NCI-H1694 treated with DMSO at 0.1 percent for 48 hours (cell line): Measurements from ENCODE around the gene ATP5F1E.
"Not testable (repeated sequence)": the region's sequence is repeated elsewhere in the genome, so short reads cannot be mapped to it uniquely, and the experiment has no call there.

Experiments
- DNase-seq: peaks from one replicate; lab custom pipeline; 2025; lab: John Stamatoyannopoulos, UW

ATP5F1E gene

GRCh38 chr20:59042796-59043631, 10.9 kb upstream of the ATP5F1E start:
- peak; percentile 75 for DNase-seq

- no peak for DNase-seq
These were observed 10.1 kb upstream of the ATP5F1E start, which contains the start of gene PRELID3B for GRCh38 chr20:59042151-59042795. Gene PRELID3B (minus strand): TSS chr20:59042786. CDS start chr20:59042730, 56 bp downstream.

- not testable (repeated sequence) for DNase-seq
These were observed 9.4 kb upstream of the ATP5F1E start for GRCh38 chr20:59041487-59041886.

DNA sequence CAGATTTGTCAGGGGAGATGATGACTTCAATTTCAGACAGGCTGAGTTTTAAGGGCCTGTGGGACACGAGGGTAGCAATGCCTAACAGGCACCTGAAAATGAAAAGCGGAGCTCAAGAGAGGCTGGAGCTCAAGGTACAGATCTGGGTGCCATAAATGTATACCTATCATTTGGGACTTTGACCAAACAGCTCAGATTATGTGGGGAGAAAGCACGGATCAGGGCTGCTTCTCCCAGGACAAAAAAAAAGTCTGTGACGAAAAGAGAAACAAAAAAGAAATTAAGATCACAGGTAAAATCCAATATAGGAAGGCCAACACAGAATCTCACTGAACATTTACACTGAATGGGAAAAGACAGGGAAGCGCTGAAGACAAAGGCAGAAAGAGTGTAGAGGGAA, 8.5 kb upstream of the ATP5F1E start:
- no peak for DNase-seq

- DNase-seq: no peak
These were observed 7.1 kb upstream of the ATP5F1E start for GRCh38 chr20:59039233-59039632.

DNA sequence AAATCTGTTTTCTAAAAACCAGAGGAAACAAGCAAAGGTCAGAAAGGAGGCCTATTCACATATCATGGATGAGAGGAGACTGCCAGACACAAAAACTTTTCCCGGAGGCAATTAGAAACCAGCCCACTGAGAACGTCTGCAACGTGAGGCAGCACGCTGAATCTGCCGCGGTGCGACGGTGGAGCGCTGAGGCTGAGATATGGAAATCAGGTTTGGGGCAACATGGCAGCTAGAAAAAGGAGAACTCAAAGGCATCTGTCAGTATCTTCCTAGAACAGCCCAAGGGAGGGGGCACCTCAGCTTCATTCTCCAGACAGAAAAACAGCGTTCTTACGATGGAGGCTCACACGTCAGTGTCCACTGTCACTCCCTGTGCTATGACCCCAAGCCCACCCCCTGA, 5.3 kb upstream of the ATP5F1E start:
- DNase-seq: no peak

DNA sequence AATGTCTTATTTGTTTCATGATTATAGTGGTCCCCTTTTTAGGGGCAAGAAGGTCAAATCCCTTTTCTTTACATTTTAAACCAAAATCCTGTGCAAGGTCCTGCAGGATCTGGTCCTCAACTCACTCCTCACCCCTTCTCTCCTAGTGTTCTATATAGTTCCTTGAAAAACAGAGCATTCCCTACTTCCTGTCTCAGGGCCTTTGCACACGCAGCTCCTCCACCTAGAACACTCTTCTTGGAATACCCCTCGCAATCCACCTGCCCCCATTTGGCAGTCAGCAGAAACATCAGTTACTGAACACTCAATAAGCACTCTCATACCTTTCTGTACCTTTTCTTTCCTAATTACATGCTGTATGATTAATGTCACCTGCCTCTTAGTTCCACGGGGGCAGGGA, 3.2 kb upstream of the ATP5F1E start:
- DNase-seq: no peak

DNA sequence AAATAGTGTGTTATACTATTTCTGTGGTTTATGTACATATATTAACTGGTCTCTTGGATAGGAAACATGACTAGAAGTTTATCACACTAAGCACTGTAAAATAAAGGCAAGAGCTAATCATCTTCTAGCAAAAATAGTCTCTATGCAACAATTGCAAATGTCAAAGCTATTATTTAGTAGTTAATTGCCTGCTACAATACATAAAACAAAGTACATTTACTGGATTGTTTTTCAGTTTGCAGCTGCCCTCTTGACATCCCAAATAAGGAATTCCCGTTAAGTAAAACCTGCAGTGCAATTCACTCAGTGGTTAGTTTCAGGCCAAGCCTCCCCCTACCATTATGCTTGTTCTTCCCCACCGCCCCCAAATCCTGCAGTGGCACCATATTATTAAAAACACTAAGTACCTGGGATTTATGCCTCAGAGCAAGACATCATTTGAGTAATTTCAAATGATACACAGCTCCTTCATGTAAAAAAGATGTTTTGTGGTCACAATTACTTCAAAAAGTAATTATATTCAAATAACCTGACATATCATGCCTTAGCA, 1.6 kb upstream of the ATP5F1E start:
- DNase-seq: no peak

- no peak for DNase-seq
These were observed 958 bp upstream of the ATP5F1E start for GRCh38 chr20:59033093-59033492.

- peak; percentile 57 for DNase-seq
These were observed 551 bp upstream of the ATP5F1E start for GRCh38 chr20:59032713-59033059.

GRCh38 chr20:59031564-59032022, 542 bp downstream of the ATP5F1E start:
- DNase-seq: no peak

GRCh38 chr20:59030911-59031563, 1.1 kb downstream of the ATP5F1E start:
- no peak for DNase-seq

GRCh38 chr20:59028812-59029211, 3.3 kb downstream of the ATP5F1E start:
- DNase-seq: no peak

GRCh38 chr20:59027741-59028320, 4.3 kb downstream of the ATP5F1E start:
- DNase-seq: no peak

DNA sequence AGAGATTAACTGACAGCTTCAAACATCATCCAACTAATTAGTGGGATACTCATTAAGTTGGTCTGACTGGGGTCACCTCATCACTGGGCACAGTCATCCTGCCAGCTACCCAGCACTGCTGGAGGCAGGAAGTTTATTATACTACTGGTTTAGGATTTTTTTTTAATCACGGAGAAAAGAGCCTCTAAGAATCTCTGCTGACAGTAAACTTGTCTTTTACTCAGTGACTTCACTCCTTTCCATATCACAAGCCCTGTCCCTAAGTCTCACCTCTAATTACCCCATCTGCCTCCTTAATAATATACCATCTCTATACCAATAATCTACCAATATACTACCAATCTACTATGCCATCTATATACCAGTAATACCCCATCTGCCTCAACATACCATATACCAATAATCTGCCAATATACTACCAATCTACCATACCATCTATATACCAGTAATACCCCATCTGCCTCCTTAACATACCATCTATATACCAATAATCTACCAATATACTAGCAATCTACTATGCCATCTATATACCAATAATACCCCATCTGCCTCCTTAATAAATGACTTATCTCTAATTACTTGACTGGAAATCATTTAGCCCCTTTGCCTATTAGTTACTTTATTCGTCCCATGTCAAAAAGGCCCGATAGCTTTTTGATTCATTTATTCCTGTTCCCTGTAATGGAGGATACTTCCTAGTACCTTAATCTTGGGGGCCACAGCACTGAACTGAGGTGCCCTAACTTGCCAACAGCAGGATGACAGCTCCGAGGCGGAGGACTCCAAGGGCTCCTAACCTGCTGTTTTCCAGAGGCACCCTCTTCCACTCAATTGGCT, 5.0 kb downstream of the ATP5F1E start:
- DNase-seq: no peak

DNA sequence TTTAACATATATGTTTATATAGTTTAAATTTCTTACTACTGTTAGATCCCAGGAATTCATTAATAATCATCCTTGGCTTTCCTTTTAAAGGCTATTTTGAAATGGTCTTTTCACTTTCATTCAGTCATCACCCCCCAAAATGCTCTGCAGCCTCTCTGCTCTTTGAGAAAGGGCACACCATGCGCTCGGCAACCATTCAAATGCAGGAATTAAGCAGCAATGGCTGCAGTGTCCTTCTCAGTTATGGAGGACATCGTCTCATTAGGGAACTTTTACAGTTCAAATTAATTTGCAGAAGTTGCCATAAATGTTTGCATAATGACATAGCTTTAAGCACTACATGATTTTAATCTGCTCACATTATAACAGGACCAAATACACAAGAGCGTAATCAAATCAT, 6.6 kb downstream of the ATP5F1E start:
- no peak for DNase-seq

GRCh38 chr20:59025086-59025485, 7.0 kb downstream of the ATP5F1E start:
- no peak for DNase-seq

GRCh38 chr20:59024111-59024530, 8.0 kb downstream of the ATP5F1E start:
- no peak for DNase-seq

DNA sequence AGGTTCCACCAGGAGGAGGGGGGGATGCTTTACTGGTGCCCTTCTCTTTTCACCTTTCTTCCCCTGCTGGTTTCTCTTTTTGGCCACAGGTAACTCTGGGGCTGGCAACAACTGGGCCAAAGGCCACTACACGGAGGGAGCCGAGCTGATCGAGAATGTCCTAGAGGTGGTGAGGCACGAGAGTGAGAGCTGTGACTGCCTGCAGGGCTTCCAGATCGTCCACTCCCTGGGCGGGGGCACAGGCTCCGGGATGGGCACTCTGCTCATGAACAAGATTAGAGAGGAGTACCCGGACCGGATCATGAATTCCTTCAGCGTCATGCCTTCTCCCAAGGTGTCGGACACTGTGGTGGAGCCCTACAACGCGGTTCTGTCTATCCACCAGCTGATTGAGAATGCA, 8.5 kb downstream of the ATP5F1E start:
- DNase-seq: no peak

GRCh38 chr20:59022754-59023153, 9.4 kb downstream of the ATP5F1E start:
- DNase-seq: no peak

- DNase-seq: no peak
These were observed 11.1 kb downstream of the ATP5F1E start for GRCh38 chr20:59020938-59021551.
